GM19372 (cell line): ENCODE data around the gene PCDH8.

Experiments
- ATAC-seq: cut with Tn5 transposase; IDR thresholded peaks from one replicate; pipeline ENCODE4 v1.9.1; 2021; ENCODE audit warnings: mild to moderate bottlenecking, low read depth, moderate library complexity; ENCODE audit not compliant: unreplicated experiment

The PCDH8 gene

GRCh38 chr13:52850396-52851136 is 2.1 kb upstream of the PCDH8 start:
- peak; percentile 42 for ATAC-seq

- ATAC-seq, result no peak
Observed at GRCh38 chr13:52850072-52850395, 1.6 kb upstream of the PCDH8 start.

GRCh38 chr13:52849291-52850071 is 1.0 kb upstream of the PCDH8 start:
- no peak for ATAC-seq

GRCh38 chr13:52847682-52848432 is 583 bp downstream of the PCDH8 start:
- no peak for ATAC-seq

- ATAC-seq, result no peak
Observed at GRCh38 chr13:52847322-52847681, 1.1 kb downstream of the PCDH8 start.

- ATAC-seq, result no peak
Observed at GRCh38 chr13:52846567-52847321, 1.7 kb downstream of the PCDH8 start.

- ATAC-seq, result no peak
Observed at GRCh38 chr13:52845766-52846566, 2.5 kb downstream of the PCDH8 start.

- no peak for ATAC-seq
Observed at GRCh38 chr13:52845334-52845761, 3.1 kb downstream of the PCDH8 start.

- ATAC-seq, result no peak
Observed at GRCh38 chr13:52844836-52845235, 3.6 kb downstream of the PCDH8 start.

- ATAC-seq, result no peak
Observed at GRCh38 chr13:52842441-52842840, 6.0 kb downstream of the PCDH8 start.

- no peak for ATAC-seq
Observed at GRCh38 chr13:52840066-52840465, 8.4 kb downstream of the PCDH8 start.

GRCh38 chr13:52838433-52839107 is 9.9 kb downstream of the PCDH8 start:
- ATAC-seq, result no peak

GRCh38 chr13:52837850-52838249 is 10.6 kb downstream of the PCDH8 start:
- ATAC-seq, result no peak

- ATAC-seq, result no peak
Observed at GRCh38 chr13:52835071-52835839, 13.2 kb downstream of the PCDH8 start.

GRCh38 chr13:52833296-52833875 is 15.1 kb downstream of the PCDH8 start:
- no peak for ATAC-seq

GRCh38 chr13:52832313-52832712 is 16.1 kb downstream of the PCDH8 start:
- ATAC-seq, result no peak

GRCh38 chr13:52830946-52831345 is 17.5 kb downstream of the PCDH8 start:
- ATAC-seq, result no peak

- no peak for ATAC-seq
Observed at GRCh38 chr13:52827839-52828238, 20.6 kb downstream of the PCDH8 start.
